GM18498 (cell line): ENCODE data around the gene RPTOR.

ENCODE experiments used
- ATAC-seq: cut with Tn5 transposase; IDR thresholded peaks from one replicate; pipeline ENCODE4 v1.9.1; 2021; ENCODE audit warnings: mild to moderate bottlenecking, moderate library complexity; ENCODE audit not compliant: unreplicated experiment

Gene RPTOR

DNA sequence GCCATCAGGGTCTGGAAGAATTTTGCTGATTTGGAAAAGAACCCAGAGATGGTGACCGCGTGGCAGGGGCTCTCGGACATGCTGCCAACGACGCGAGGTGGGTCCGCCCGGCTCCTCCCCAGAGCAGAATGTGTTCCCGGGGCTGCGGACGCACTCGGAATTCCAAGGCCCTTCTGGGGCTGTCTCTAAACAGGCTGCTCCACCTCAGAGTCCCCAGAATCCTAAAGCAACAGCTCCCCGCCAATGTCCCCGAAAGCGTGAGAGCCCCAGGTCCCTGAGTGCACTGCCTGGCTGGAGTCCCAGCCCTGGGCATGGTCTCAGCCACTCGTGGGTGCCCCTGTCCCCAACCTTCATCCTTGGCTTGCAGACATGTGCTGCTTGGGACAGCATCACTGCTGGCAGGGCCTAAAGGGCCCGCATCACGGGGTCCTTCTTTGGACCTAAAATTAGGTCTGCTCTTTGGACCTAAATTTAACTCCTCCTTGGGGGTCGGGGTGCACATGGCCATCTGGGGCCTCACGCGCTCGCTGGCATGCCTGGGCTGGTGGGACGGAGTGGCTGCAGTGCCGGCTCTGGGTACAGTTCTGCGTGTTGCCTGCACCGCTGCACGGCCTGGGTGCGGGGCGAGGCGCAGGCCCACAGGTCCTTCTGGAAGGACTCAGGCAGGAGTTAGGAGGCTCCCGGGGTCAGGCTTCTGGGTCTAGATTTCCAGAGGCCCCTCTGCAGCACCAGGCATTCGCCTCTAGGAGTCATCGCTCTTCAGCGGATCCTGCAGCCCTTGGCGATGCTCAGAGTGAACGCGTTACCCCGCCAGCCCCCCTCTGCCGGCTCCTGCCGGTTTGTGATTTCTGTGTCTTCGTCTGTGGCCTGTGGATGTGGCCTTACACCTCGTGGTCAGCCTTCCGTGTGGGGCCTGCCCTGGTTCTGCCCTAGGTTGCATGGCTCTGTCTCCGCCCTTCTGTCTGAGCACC lies 405.1 kb downstream of the RPTOR start:
- ATAC-seq, result no peak

DNA sequence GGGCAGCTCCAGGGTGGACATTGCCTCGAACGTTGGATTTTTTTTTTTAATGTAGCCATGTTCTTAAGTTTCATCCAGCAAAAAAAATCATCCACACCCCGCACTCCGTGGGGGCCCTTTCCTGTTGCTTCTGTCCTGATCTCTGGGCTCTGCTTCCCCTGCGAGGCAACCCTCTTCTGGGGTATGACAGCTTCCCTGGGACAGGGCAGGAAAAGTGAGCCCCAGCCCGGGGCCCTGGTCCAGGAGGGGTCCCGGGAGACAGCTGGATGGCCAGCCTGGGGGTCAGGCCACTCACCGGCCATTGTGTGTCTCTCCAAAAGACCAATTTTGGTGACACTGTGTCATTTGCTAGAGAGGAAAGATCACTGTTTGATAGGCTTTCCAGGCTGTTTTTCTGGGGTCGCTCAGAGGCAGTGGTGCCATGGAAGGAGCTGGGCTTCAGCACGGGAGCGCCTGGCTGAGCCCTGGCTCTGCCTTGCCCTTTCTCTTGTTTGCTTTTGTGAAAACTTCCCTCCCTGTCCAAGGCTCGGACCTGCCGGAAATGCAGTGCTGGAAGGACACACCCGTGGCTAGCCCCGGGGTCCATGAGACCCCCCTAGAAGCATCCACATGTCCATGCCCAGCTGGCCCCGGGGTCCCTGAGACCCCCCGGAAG lies 406.0 kb downstream of the RPTOR start:
- no peak for ATAC-seq

DNA sequence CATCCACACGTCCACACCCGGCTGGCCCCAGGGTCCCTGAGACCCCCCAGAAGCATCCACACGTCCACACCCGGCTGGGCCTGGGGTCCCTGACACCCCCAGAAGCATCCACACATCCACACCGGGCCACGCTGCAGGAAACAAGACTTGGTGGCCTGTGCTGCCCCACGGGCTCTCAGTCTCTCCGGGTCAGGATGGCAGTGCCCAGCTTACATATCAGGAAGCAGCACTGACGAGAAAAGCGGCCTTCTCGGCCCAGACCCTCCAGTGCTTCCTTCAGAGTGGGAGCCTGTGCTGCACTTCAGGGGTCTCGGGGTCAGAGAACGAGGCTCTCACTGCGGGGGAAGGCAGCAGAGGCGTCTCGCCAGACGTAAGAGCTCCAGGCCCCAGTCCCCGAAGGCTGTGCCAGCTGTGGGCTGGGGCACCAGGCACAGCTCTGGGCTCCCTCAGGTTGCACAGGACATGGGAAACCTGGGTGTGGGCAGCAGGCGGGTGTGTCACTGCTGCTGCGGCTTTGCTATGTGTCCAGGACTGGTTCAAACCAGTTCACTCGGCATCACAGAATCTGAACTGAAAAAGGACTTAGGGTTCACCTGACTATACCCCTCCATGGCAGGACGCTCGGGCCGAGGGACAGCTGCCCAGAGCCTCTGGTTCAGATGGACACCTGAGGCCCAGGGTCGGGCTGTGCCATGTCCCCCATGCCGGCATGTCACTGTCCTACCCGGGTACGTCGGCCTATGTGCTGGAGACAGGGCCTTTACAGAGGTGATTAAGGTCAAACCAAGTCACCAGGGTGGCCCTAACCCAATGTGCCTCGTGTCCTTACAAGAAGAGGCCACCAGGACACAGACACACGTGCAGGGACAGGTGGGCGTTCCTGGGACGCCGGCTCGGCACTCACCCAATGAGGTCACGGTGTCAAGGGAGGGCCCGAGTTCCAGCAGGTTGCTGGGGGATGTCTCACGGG lies 406.8 kb downstream of the RPTOR start:
- no peak for ATAC-seq

DNA sequence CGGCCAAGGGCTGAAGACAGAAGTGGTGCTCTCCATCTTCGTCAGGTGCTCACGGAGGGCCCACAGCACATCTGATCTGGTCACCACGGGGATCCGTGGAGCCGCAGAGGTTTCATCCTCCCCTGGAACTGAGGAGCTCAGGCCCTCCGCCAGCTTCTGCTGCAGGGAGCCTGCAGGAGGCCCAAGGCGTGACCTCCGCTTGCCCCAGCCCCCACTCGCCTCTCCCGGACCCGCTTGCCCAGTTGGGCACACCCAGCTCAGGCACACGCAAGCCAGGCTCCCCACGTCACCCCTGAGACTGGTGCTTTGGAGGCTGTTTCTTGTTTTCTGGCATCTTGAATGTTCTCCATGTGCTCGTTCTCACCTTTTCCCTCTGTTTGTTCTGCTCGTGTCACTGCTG lies 407.7 kb downstream of the RPTOR start:
- no peak for ATAC-seq

DNA sequence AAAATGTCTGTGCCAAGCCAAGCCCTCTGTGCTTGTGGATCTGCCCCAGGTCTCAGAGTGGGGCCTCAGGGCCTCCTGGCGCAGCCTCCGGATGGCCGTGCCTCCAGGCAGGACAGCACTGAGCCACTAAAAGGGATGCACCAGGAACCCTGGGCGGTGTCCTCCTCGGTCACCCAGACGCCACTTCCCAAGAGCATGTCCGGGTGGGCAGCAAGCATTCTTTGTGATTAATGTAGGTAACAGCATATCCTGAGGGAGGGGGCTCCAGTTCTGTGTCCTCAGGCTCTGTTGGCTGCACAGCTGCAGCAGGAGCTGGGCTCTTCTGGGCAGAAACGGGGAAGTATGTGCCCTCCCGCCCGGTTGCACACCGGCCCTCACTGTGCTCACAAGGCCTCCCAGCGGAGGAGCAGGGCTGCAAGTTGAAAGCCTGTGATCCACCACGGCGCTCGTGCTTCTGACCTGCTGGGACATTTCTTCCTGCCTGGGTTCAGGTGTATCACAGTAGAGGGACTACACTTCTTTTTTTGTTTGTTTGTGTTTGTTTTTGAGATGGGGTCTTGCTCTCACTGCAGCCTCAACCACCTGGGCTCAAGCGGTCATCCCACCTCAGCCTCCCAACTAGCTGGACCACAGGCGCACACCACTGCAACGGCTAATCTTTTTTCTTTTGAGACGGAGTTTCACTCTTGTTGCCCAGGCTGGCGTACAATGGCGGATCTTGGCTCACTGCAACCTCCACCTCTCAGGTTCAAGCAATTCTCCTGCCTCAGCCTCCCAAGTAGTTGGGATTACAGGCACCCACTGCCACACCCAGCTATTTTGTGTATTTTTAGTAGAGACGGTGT lies 409.1 kb downstream of the RPTOR start:
- ATAC-seq, result no peak

DNA sequence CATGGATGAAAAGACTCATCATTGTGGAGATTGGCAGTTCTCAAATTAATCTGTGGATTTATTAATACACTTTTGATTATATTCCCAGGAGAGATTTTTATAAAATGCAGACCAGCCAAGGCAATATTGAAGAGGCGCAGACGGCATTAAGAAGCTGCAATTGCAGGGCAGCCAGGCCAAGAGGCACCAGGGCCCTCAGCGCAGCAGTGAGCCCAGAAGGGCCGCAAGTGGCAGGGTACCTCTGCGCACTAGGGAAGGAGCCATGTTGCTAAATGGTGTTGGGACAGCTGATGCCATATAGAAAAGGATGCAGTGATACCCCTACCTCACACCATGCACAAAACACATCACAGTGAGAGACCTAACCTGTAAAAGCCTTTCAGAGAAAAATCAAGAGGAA lies 410.4 kb downstream of the RPTOR start:
- ATAC-seq, result no peak

DNA sequence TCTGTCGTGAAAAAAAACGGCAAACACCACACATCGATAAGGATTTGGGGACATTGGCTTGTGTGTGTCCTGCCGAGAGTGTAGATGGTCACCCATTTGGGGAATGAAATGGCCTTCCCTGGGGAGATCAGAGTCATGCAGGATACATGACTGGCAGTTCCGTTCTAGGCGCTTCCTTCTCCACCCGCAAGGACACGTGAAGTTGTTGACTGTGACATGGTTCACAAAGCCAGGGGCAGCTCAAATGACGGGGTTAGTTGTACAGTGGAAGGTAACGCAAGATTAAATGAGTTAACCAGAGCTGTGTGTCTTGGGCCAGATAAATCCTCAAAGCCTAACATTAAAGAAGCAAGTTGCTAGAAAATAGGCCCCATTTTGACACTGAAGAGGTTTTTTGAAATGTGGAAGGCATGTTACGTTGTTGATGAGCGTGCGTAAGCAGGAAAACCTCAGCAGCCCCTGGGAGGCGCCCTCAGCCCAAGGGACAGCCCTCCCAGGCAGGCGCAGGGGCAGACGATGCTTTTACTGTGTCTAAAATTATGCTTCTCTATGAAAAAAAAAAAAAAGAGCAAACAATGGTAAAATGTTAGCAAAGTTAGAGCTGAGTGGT lies 411.1 kb downstream of the RPTOR start:
- no peak for ATAC-seq

GRCh38 chr17:80956321-80957190 lies 411.9 kb downstream of the RPTOR start:
- no peak for ATAC-seq

GRCh38 chr17:80957461-80957941 lies 412.9 kb downstream of the RPTOR start:
- no peak for ATAC-seq

GRCh38 chr17:80959330-80960036 lies 414.8 kb downstream of the RPTOR start:
- ATAC-seq, result no peak

GRCh38 chr17:80960037-80960796 lies 415.6 kb downstream of the RPTOR start:
- no peak for ATAC-seq

- no peak for ATAC-seq
Observed at GRCh38 chr17:80960797-80961452, 416.3 kb downstream of the RPTOR start.

DNA sequence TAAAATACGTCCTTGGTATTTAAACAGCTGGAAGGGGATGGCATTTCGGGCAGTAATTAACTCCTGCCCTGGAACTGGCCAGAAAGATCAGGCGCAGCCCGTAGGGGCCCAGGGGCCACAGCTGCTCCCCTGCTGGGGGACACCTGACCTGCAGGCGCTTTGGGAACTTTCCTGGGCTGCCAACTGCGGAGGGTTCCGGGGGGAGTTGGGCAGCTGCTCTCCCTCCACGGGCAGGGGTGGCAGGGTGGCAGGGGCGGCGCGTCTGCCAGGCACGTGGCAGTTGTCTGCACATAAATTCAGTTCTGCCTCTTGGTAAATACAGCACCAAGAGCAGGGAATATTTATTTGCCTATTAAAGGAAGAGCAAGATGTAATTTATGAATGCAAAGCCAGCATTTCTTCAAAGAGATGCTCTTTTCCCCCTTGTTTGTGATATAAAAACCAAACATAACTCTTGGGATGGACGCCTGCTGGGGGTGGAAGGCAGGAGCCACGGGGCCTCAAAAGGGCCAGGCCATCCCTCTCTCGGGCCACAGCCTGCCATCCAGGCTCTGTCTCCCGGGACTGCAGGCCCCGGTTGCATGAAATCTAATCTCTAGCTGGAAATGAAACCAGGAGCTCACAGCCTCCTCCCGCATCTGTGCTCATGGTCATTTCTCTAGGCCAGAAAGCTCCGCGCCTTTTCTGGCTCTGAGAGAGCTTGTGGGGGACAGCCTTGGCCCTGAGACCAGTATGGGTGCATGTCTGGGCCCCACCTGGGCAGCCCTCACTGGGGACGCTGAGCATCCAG lies 417.1 kb downstream of the RPTOR start:
- no peak for ATAC-seq

- no peak for ATAC-seq
Observed at GRCh38 chr17:80962356-80963329, 418.0 kb downstream of the RPTOR start.
